CD14-positive monocyte (primary cell): Measurements from ENCODE around the gene TLK2. TPM values are rescaled to one million over a fixed set of nuclear protein-coding genes. Genes with fewer than 3 reads are reported as not detected.
"Not testable (repeated sequence)": the region's sequence is repeated elsewhere in the genome, so short reads cannot be mapped to it uniquely, and the experiment has no call there.

Source experiments
- DNase-seq, 3 donors: peaks; one replicate each; pipeline ENCODE4 v3.0.0-alpha.2; 2011 to 2022
- H2AFZ ChIP-seq: 2 replicates; pipeline ENCODE4 v1.6.0; 2012; ENCODE audit warnings: mild to moderate bottlenecking, low read depth, low read length, inconsistent platforms; ENCODE audit not compliant: insufficient read depth, poor library complexity, severe bottlenecking
- H3K27ac ChIP-seq, 2 donors: 1 replicate in 1 of 2; 2 replicates in 1 of 2; pipeline ENCODE4 v1.5.1; 2012 to 2013; ENCODE audit warnings: low read length in 2 of 2, control low read depth in 1 of 2, inconsistent platforms in 1 of 2, low read depth in 1 of 2, mild to moderate bottlenecking in 1 of 2
- H3K27me3 ChIP-seq, 2 donors: one replicate each; pipeline versions ENCODE4 v1.6.0 to v1.6.1; 2011 to 2013; ENCODE audit warnings: low read length in 2 of 2; ENCODE audit not compliant: control insufficient read depth in 2 of 2, insufficient read depth in 2 of 2
- H3K36me3 ChIP-seq, 2 donors: replicated peaks in 1 of 2; 1 replicate in 1 of 2; 2 replicates in 1 of 2; pipeline versions ENCODE4 v1.5.1 to v1.6.1; 2012 to 2013; ENCODE audit warnings: low read length in 2 of 2, control low read depth in 1 of 2, inconsistent platforms in 1 of 2, mild to moderate bottlenecking in 1 of 2; ENCODE audit not compliant: insufficient read depth in 2 of 2, control insufficient read depth in 1 of 2
- H3K4me1 ChIP-seq, 2 donors: 1 replicate in 1 of 2; 2 replicates in 1 of 2; pipeline versions ENCODE4 v1.5.1 to v1.6.1; 2012 to 2013; ENCODE audit warnings: low read length in 2 of 2, control low read depth in 1 of 2, inconsistent platforms in 1 of 2, mild to moderate bottlenecking in 1 of 2, moderate library complexity in 1 of 2; ENCODE audit not compliant: insufficient read depth in 2 of 2, control insufficient read depth in 1 of 2
- H3K4me2 ChIP-seq: replicated peaks from 2 replicates; pipeline ENCODE3; 2012; ENCODE audit warnings: low read length, moderate library complexity, mild to moderate bottlenecking; ENCODE audit not compliant: poor library complexity, severe bottlenecking; ENCODE audit errors: extremely low read depth
- H3K4me3 ChIP-seq, 3 experiments: fragments of 200-600 bp in 1 of 3; sonication (generic) in 1 of 3; replicated peaks in 1 of 3; 1 replicate in 2 of 3; 2 replicates in 1 of 3; pipeline ENCODE4 v1.5.1; 2011 to 2013; ENCODE audit warnings: low read length in 3 of 3, mild to moderate bottlenecking in 3 of 3, control low read depth in 2 of 3, low read depth in 2 of 3, inconsistent platforms in 1 of 3, moderate library complexity in 1 of 3
- H3K79me2 ChIP-seq: 2 replicates; pipeline ENCODE4 v1.6.0; 2012; ENCODE audit warnings: mild to moderate bottlenecking, control low read depth, inconsistent platforms, low read length, moderate library complexity; ENCODE audit not compliant: insufficient read depth
- H3K9ac ChIP-seq: 2 replicates; pipeline ENCODE4 v1.6.0; 2017; ENCODE audit warnings: low read length, mild to moderate bottlenecking; ENCODE audit not compliant: insufficient read depth, poor library complexity, severe bottlenecking
- H3K9me3 ChIP-seq, 2 donors: replicated peaks in 1 of 2; 1 replicate in 1 of 2; 2 replicates in 1 of 2; pipeline versions ENCODE4 v1.5.1 to v1.6.1; 2012 to 2013; ENCODE audit warnings: low read length in 2 of 2, control low read depth in 1 of 2; ENCODE audit not compliant: control insufficient read depth in 1 of 2, insufficient read depth in 1 of 2
- H4K20me1 ChIP-seq: 2 replicates; pipeline ENCODE4 v1.6.0; 2012; ENCODE audit warnings: mild to moderate bottlenecking, low read length, control low read depth, moderate library complexity; ENCODE audit not compliant: insufficient read depth
- H3K27ac Mint-ChIP-seq, 7 donors: one replicate each; pipeline ENCODE4 v1.8.0; 2020; ENCODE audit warnings: mild to moderate bottlenecking in 7 of 7, mixed read lengths in 7 of 7, moderate library complexity in 6 of 7, inconsistent platforms in 2 of 7
- H3K27me3 Mint-ChIP-seq, 3 donors: one replicate each; pipeline ENCODE4 v1.8.0; 2021 to 2022; ENCODE audit warnings: low read depth in 3 of 3, mild to moderate bottlenecking in 3 of 3, mixed read lengths in 3 of 3, moderate library complexity in 3 of 3, inconsistent platforms in 1 of 3
- H3K36me3 Mint-ChIP-seq, 2 donors: one replicate each; pipeline ENCODE4 v1.8.0; 2020; ENCODE audit warnings: mixed read lengths in 2 of 2, inconsistent platforms in 1 of 2, mild to moderate bottlenecking in 1 of 2
- H3K4me1 Mint-ChIP-seq: one replicate; pipeline ENCODE4 v1.8.0; 2020; ENCODE audit warnings: mild to moderate bottlenecking, mixed read lengths
- H3K4me3 Mint-ChIP-seq, 2 donors: one replicate each; pipeline ENCODE4 v1.8.0; 2020; ENCODE audit warnings: mild to moderate bottlenecking in 2 of 2, mixed read lengths in 2 of 2, moderate library complexity in 1 of 2
- H3K9me3 Mint-ChIP-seq, 7 donors: one replicate each; pipeline ENCODE4 v1.8.0; 2020 to 2022; ENCODE audit warnings: mixed read lengths in 7 of 7, mild to moderate bottlenecking in 6 of 7, moderate library complexity in 6 of 7, inconsistent platforms in 2 of 7
- WGBS: methylation state at CpG from one replicate; pipeline ENCODE4 v1.1.5; 2013; ENCODE audit warnings: missing lambda C conversion rate; ENCODE audit not compliant: insufficient coverage; 5-methylcytosine and 5-hydroxymethylcytosine counted together
- intact Hi-C, 2 donors: fragments of 100-400 bp; cut with micrococcal nuclease; formaldehyde crosslinking; loops; one replicate each; pipeline versions ENCODE4 v1.15.0 to v1.15.1; 2023
- polyA plus RNA-seq, 3 donors: library from polyadenylated mRNA; depleted of rRNA in 1 of 3; unstranded in 2 of 3; stranded (reverse) in 1 of 3; fragments of 300-500 nt in 2 of 3; fragments of >200 nt in 1 of 3; fragmentation: Illumina TruSeq in 2 of 3; gene quantifications; 1 replicate in 2 of 3; 2 replicates in 1 of 3; pipeline ENCODE4 v1.2.3, GENCODE V29; 2012 to 2021

TLK2 gene
- polyA plus RNA-seq, 3 donors, result 4.0 to 28.2 (median 4.3) TPM

DNA sequence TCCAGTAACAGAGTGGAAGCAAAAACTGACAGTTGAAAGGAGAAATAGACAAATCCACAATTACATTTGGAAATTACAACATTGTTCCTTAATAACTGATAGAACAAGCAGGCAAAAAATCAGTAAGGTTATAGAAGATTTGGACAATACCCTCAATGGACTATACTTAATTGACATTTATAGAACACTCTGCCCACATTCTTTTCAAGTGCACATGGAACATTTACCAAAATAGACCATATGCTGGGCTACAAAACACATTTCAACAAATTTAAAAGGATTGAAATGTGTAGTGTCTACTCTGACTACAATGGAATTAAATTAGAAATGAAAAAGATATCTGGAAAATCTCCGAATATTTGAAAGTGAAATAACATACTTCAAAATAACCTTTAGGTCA is 21.8 kb downstream of the TLK2 start:
- H3K27me3 Mint-ChIP-seq, H3K27ac Mint-ChIP-seq, H3K27ac ChIP-seq, H3K4me2 ChIP-seq, H3K36me3 Mint-ChIP-seq, intact Hi-C loops, H3K36me3 ChIP-seq, H3K4me1 ChIP-seq, H3K9me3 ChIP-seq, H3K27me3 ChIP-seq, H2AFZ ChIP-seq, DNase-seq, H3K9ac ChIP-seq, H3K4me3 ChIP-seq, H3K9me3 Mint-ChIP-seq, H3K4me3 Mint-ChIP-seq, H3K4me1 Mint-ChIP-seq: not testable (repeated sequence)
- H3K79me2 ChIP-seq, result peaks cover 84% of the 10 kb centered on the region
- peaks cover 73% of the 10 kb centered on the region for H4K20me1 ChIP-seq
- WGBS, result no CpG with 5 or more reads among the region's 1 CpG

DNA sequence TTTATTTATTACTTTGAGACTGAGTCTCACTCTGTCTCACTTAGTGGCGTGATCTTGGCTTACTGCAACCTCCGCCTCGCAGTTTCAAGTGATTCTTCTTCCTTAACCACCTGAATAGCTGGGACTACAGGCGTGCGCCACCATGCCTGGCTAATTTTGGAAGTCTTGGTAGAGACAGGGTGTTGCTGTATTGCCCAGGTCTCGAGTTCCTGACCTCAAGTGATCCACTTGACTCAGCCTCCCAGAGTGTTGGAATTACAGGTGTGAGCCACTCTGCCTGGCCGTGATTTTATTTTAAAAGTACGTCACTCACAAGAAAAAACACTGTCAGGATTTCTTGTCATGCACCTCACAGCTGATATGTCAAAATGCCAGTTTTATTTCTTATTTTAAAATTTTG is 26.2 kb downstream of the TLK2 start:
- H3K9me3 Mint-ChIP-seq, H2AFZ ChIP-seq, H3K4me3 ChIP-seq, H3K27me3 Mint-ChIP-seq, DNase-seq, H3K36me3 ChIP-seq, H3K4me3 Mint-ChIP-seq, intact Hi-C loops, H3K36me3 Mint-ChIP-seq, H3K9ac ChIP-seq, H3K4me2 ChIP-seq, H3K4me1 Mint-ChIP-seq, H3K27ac ChIP-seq, H3K9me3 ChIP-seq, H3K27me3 ChIP-seq, H3K4me1 ChIP-seq: not testable (repeated sequence)
- Histone ChIP-seq H3K79me2 (peaks cover 85% of the 10 kb centered on the region), H4K20me1 (peaks cover 73% of the 10 kb centered on the region)
- 100% methylated on average over 1 of the region's 8 CpGs for WGBS
- peak overlapping the region in 1 of 7 donors; percentile 40 for H3K27ac Mint-ChIP-seq

DNA sequence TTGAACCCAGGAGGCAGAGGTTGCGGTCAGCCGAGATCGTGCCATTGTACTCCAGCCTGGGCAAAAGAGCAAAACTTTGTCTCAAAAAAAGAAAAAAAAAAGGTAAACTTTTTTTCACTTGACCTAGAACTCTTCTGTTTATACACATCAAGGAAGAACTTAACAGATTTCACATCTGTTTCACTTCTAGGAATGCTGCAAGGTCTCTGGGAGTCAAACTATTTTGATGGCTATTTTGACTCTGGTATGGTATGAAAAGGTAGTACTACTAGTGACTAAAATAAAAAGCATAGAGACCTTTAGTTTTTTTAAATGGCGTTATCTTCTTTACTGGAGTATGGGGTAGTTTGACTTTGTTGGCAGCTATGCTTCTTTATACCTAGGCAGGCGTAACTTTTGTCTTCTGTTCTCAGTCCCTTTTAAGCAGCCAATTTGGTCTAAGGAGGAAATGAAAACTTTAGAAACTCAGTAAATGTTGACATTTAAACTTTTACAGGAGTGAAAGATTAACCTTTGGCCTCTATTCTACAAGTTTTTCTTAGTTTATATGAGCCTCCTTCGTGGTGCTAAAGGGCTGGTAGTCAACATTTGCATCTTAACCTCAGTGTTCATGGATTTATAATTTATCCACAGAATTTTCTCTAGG is 28.7 kb downstream of the TLK2 start:
- H3K4me1 Mint-ChIP-seq, result peaks cover 12% of the 10 kb centered on the region
- H3K4me1 ChIP-seq, result not testable (repeated sequence)

DNA sequence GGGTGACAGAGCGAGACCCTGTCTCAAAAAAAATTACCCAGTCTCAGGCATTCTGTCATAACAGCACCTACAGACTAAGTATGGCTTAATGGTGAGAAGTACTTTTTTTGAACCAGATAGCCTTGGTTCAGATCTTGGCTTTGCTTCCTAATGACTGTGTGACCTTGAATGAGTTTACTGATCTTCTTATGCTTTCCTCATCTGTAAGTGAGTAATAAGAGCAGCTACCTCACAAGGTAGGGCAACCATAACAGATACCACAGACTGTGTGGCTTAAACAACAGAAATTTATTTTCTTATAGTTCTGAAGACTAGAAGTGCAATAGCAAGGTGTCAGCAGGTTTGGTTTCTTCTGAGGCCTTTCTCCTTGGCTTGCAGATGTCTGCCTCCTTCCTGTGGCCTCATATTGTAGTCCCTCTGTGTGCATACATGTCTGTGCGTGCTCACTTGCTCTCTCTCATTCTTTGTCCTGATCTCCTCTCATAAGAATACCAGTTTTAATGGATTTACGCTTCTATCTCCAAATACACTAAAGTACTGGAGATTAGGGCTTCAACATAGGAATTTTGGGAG is 31.7 kb downstream of the TLK2 start:
- H3K4me1 Mint-ChIP-seq, result peaks cover 12% of the 10 kb centered on the region
- H3K9ac ChIP-seq, H3K27ac ChIP-seq, H3K4me3 Mint-ChIP-seq, H3K9me3 Mint-ChIP-seq, H3K9me3 ChIP-seq, H3K36me3 ChIP-seq, intact Hi-C loops, H3K27me3 Mint-ChIP-seq, H3K4me3 ChIP-seq, H3K4me2 ChIP-seq, DNase-seq, H2AFZ ChIP-seq, H3K27me3 ChIP-seq, H3K4me1 ChIP-seq: not testable (repeated sequence)
- no CpG with 5 or more reads among the region's 3 CpGs for WGBS
- H3K36me3 Mint-ChIP-seq, result peaks cover 6 to 11% of the 10 kb centered on the region in 2 donors
- H3K27ac Mint-ChIP-seq, result peak overlapping the region in 3 of 7 donors; percentile 48 to 77 (median 52)
- H3K79me2 ChIP-seq, result peaks cover 89% of the 10 kb centered on the region
- peaks cover 88% of the 10 kb centered on the region for H4K20me1 ChIP-seq

More for the DNA sequence above, 28.7 kb downstream of the TLK2 start:
- H2AFZ ChIP-seq, intact Hi-C loops, H3K4me2 ChIP-seq, H3K36me3 ChIP-seq, H3K4me3 Mint-ChIP-seq, H3K27me3 ChIP-seq, H3K36me3 Mint-ChIP-seq, H3K9me3 ChIP-seq, H3K4me3 ChIP-seq, H3K9me3 Mint-ChIP-seq, H3K27ac ChIP-seq, H3K27ac Mint-ChIP-seq, H3K27me3 Mint-ChIP-seq, H3K9ac ChIP-seq, DNase-seq: not testable (repeated sequence)
- 100% methylated on average over 3 of the region's 6 CpGs for WGBS
- peaks cover 87% of the 10 kb centered on the region for H3K79me2 ChIP-seq
- peaks cover 84% of the 10 kb centered on the region for H4K20me1 ChIP-seq
